NK-92 (cell line): ENCODE measurements around the gene ACTA2.
A peak's percentile ranks its signal among the peaks of the same experiment; 100 is the strongest.

ENCODE experiments used
- DNase-seq: peaks from one replicate; lab custom pipeline; 2025; ENCODE audit not compliant: unreplicated experiment; lab: John Stamatoyannopoulos, UW

Gene ACTA2

GRCh38 chr10:88952647-88953111, at the start of gene ACTA2:
Gene ACTA2, minus strand, starts transcription at chr10:88952773. Its CDS starts 3,843 bp downstream, at chr10:88948930.
- no peak for DNase-seq

DNA sequence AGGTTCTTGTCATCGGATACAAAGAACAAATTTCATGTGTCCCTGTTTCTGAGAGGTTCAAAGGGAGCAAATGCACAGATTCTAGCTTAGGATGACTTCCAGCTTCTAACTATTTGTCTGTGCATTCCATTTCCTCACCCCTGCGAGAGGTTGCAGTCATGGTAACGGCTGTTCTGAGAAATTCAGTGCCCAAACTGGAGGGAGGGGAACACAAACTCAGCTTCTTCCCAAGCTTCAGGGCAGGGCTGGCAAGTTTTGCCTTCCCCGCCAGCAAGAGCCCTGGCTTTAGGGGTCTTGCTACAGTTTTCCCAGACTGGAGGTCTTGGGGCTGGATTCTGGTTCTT, 49.1 kb upstream of the ACTA2 start:
- DNase-seq = no peak

GRCh38 chr10:89001024-89001728, 48.6 kb upstream of the ACTA2 start:
- no peak for DNase-seq

- DNase-seq = no peak
These were observed 47.1 kb upstream of the ACTA2 start for GRCh38 chr10:88999625-89000024.

- no peak for DNase-seq
These were observed 44.4 kb upstream of the ACTA2 start for GRCh38 chr10:88996927-88997326.

GRCh38 chr10:88995156-88995876, 42.7 kb upstream of the ACTA2 start:
- DNase-seq = no peak

- no peak for DNase-seq
These were observed 41.4 kb upstream of the ACTA2 start for GRCh38 chr10:88994019-88994418.

DNA sequence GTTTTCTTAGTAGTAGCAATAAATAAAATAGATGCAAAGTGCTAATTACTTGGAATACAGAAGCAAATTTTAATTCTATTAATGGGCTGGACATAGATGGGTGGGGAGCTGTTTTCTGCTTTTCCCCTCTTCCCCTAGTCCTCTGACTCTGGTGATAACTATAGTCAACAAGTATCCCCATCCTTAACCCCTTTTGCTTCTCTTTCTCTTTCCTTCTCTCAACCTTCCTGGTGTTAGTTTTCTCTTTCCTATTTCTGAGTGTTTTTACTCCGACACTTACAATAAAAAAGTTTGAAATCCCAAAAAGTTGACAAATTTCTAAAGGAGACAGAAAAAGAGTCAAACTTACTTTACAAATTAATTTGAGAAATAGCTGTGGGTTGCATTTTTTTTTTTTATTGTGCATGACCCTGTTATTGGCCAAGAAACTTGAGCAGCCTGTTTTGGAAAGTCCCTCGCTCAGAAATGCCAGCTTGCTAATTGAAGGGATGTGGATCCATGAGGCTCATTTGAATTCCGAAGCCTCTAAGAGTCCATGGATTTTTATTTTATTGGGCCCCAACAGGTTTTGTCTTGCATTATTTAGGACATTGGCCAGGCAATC, 40.5 kb upstream of the ACTA2 start:
- no peak for DNase-seq

GRCh38 chr10:88991899-88992320, 39.3 kb upstream of the ACTA2 start:
- DNase-seq = no peak

GRCh38 chr10:88991161-88991898, 38.8 kb upstream of the ACTA2 start:
- DNase-seq = no peak

DNA sequence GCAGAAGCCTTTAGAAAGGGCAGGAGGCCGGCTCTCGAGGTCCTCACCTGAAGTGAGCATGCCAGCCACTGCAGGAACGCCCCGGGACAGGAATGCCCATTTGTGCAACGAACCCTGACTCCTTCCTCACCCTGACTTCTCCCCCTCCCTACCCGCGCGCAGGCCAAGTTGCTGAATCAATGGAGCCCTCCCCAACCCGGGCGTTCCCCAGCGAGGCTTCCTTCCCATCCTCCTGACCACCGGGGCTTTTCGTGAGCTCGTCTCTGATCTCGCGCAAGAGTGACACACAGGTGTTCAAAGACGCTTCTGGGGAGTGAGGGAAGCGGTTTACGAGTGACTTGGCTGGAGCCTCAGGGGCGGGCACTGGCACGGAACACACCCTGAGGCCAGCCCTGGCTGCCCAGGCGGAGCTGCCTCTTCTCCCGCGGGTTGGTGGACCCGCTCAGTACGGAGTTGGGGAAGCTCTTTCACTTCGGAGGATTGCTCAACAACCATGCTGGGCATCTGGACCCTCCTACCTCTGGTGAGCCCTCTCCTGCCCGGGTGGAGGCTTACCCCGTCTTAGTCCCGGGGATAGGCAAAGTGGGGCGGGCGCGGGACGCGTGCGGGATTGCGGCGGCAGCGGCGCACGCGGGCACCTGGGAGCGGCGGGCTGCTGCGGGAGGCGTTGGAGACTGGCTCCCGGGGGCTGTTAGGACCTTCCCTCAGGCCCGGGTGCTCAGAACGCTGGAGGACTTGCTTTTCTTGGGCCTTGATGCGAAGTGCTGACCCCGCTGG, 38.0 kb upstream of the ACTA2 start, which contains the start of gene FAS:
FAS (plus strand) TSS at position 415 of the 777 bp plus-strand sequence; CDS start at position 494, 79 bp downstream.
- peak; percentile 12 for DNase-seq

DNA sequence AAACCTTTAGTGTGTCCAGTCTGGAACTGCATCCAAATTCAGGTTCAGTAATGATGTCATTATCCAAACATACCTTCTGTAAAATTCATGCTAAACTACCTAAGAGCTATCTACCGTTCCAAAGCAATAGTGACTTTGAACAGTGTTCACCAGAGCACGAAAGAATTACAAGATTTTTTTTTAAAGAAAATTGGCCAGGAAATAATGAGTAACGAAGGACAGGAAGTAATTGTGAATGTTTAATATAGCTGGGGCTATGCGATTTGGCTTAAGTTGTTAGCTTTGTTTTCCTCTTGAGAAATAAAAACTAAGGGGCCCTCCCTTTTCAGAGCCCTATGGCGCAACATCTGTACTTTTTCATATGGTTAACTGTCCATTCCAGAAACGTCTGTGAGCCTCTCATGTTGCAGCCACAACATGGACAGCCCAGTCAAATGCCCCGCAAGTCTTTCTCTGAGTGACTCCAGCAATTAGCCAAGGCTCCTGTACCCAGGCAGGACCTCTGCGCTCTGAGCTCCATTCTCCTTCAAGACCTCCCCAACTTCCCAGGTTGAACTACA, 37.3 kb upstream of the ACTA2 start:
- DNase-seq = no peak

GRCh38 chr10:88989423-88989822, 36.9 kb upstream of the ACTA2 start:
- no peak for DNase-seq

GRCh38 chr10:88987840-88988239, 35.3 kb upstream of the ACTA2 start:
- DNase-seq = no peak

GRCh38 chr10:88987243-88987725, 34.7 kb upstream of the ACTA2 start:
- DNase-seq = no peak

GRCh38 chr10:88986549-88987242, 34.1 kb upstream of the ACTA2 start:
- DNase-seq = no peak

GRCh38 chr10:88984525-88984924, 32.0 kb upstream of the ACTA2 start:
- DNase-seq = no peak

DNA sequence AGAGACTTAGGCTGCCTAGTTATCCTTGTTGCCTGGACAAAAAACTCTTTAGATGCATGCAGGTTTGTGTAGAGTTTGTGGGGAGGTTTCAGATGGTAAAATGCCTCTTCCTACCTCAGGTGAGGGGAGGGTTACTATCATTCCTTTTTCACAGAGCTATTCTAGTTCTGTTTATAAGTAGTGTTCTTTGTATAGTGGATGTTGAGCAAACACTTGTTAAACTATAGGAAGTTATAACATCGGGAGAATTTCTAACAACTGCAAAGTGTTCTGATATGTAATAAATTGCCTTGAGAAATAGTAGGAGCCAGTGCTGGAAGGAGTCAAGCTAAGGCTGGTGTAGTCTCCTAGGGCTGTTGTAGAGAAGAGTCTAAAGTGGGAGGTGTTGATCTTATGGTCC, 31.4 kb upstream of the ACTA2 start:
- no peak for DNase-seq

- DNase-seq = no peak
These were observed 30.6 kb upstream of the ACTA2 start for GRCh38 chr10:88983206-88983605.
